Neural cell (in vitro differentiated cells): ENCODE data around the gene PLCL2. TPM values are rescaled to one million over a fixed set of nuclear protein-coding genes. Genes with fewer than 3 reads are reported as not detected.

Source experiments
- H2AFZ ChIP-seq: fragments of 200-600, 300-800 bp; sonication (generic), shearing (Covaris generic); 2 replicates; pipeline ENCODE4 v1.6.0; 2014; ENCODE audit warnings: low read depth, mild to moderate bottlenecking, antibody characterized with exemption, low read length, moderate library complexity
- H3F3A ChIP-seq: fragments of 200-600 bp; shearing (Covaris generic); 2 replicates; pipeline ENCODE4 v1.6.1; 2016; ENCODE audit warnings: mild to moderate bottlenecking, moderate library complexity, mixed read lengths, antibody characterized with exemption, low read length; ENCODE audit not compliant: insufficient read depth, poor library complexity, severe bottlenecking
- H3K27ac ChIP-seq: fragments of 200-600, 300-800 bp; sonication (generic), shearing (Covaris generic); 2 replicates; pipeline ENCODE4 v1.5.1; 2014; ENCODE audit warnings: mild to moderate bottlenecking, low read length, moderate library complexity
- H3K27me3 ChIP-seq: fragments of 300-800, 200-600 bp; sonication (generic), shearing (Covaris generic); 2 replicates; pipeline ENCODE4 v1.6.0; 2014; ENCODE audit warnings: mild to moderate bottlenecking, low read depth, low read length, moderate library complexity; ENCODE audit not compliant: insufficient read depth
- H3K36me3 ChIP-seq: fragments of 300-800, 200-600 bp; sonication (generic), shearing (Covaris generic); 2 replicates; pipeline ENCODE4 v1.5.1; 2014; ENCODE audit warnings: mild to moderate bottlenecking, antibody characterized with exemption, low read length, moderate library complexity; ENCODE audit not compliant: insufficient read depth
- H3K4me2 ChIP-seq: fragments of 300-800, 200-600 bp; sonication (generic), shearing (Covaris generic); 2 replicates; pipeline ENCODE4 v1.6.0; 2014; ENCODE audit warnings: mild to moderate bottlenecking, low read length
- H3K4me3 ChIP-seq: fragments of 300-800, 200-600 bp; sonication (generic), shearing (Covaris generic); 2 replicates; pipeline ENCODE4 v1.5.1; 2014; ENCODE audit warnings: mild to moderate bottlenecking, low read length, moderate library complexity
- H3K79me2 ChIP-seq: fragments of 200-600 bp; shearing (Covaris generic); replicated peaks from 2 replicates; pipeline ENCODE4 v1.6.0; 2014; ENCODE audit warnings: mild to moderate bottlenecking, low read length, moderate library complexity; ENCODE audit not compliant: insufficient read depth
- H3K9ac ChIP-seq: fragments of 300-800, 200-600 bp; sonication (generic), shearing (Covaris generic); 2 replicates; pipeline ENCODE4 v1.6.1; 2016; ENCODE audit warnings: mild to moderate bottlenecking, low read length, mixed read lengths
- H3K9me2 ChIP-seq: fragments of 200-600 bp; shearing (Covaris generic); 2 replicates; pipeline ENCODE4 v1.6.1; 2016; ENCODE audit warnings: mild to moderate bottlenecking, low read length, mixed read lengths; ENCODE audit not compliant: insufficient read depth
- H3K9me3 ChIP-seq: fragments of 200-600, 300-800 bp; sonication (generic), shearing (Covaris generic); 2 replicates; pipeline ENCODE4 v1.6.1; 2016; ENCODE audit warnings: mild to moderate bottlenecking, mixed run types, low read length, moderate library complexity, mixed read lengths
- H4K20me1 ChIP-seq: fragments of 200-600 bp; shearing (Covaris generic); 2 replicates; pipeline ENCODE4 v1.6.1; 2016; ENCODE audit warnings: mild to moderate bottlenecking, mixed run types; ENCODE audit not compliant: insufficient read depth
- CTCF ChIP-seq: fragments of 450-650 bp; IDR thresholded peaks from 2 replicates; pipeline ENCODE4 v1.5.1; 2014; ENCODE audit warnings: antibody characterized with exemption, mild to moderate bottlenecking, moderate library complexity; ENCODE audit not compliant: poor library complexity, severe bottlenecking
- EP300 ChIP-seq: fragments of 450-650 bp; conservative IDR thresholded peaks from 2 replicates; pipeline ENCODE4 v1.6.1; 2014; ENCODE audit warnings: antibody characterized with exemption, mild to moderate bottlenecking, moderate library complexity; ENCODE audit not compliant: poor library complexity, severe bottlenecking
- EZH2 ChIP-seq: fragments of 200-600, 300-800 bp; shearing (Covaris generic), sonication (generic); IDR thresholded peaks from 2 replicates; pipeline ENCODE4 v1.6.1; 2014; ENCODE audit warnings: antibody characterized with exemption, low read length, borderline replicate concordance, mild to moderate bottlenecking; ENCODE audit not compliant: insufficient read depth, poor library complexity, severe bottlenecking
- MXI1 ChIP-seq: fragments of 450-650 bp; conservative IDR thresholded peaks from 2 replicates; pipeline ENCODE4 v1.6.1; 2014; ENCODE audit warnings: antibody characterized with exemption, mild to moderate bottlenecking; ENCODE audit not compliant: poor library complexity, severe bottlenecking
- POLR2AphosphoS5 ChIP-seq: IDR thresholded peaks from 2 replicates; pipeline ENCODE4 v1.6.1; 2012
- RAD21 ChIP-seq: fragments of 450-650 bp; conservative IDR thresholded peaks from 2 replicates; pipeline ENCODE4 v1.6.1; 2014; ENCODE audit warnings: antibody characterized with exemption, mild to moderate bottlenecking, moderate library complexity
- REST ChIP-seq: IDR thresholded peaks from 2 replicates; pipeline ENCODE4 v1.6.1; 2012; ENCODE audit warnings: borderline replicate concordance
- SMC3 ChIP-seq: fragments of 450-650 bp; conservative IDR thresholded peaks from 2 replicates; pipeline ENCODE4 v1.6.1; 2014; ENCODE audit warnings: antibody characterized with exemption, mild to moderate bottlenecking, moderate library complexity; ENCODE audit not compliant: poor library complexity
- TAF1 ChIP-seq: IDR thresholded peaks from 2 replicates; pipeline ENCODE4 v1.6.1; 2012; ENCODE audit warnings: low read depth
- polyA plus RNA-seq: library from polyadenylated mRNA; depleted of rRNA; stranded (reverse); fragments of >200 nt; gene quantifications from 2 replicates; pipeline ENCODE4 v1.2.3, GENCODE V29; 2014

PLCL2 gene
- polyA plus RNA-seq, 1 donor from 2014 or later, result 69.8 TPM

GRCh38 chr3:17070161-17070959, 185.6 kb downstream of the PLCL2 start:
- no peak overlapping the region for H2AFZ ChIP-seq
- H3K9ac ChIP-seq, result no peak overlapping the region
- H3K4me3 ChIP-seq, result no peak overlapping the region

GRCh38 chr3:17074559-17074958, 189.8 kb downstream of the PLCL2 start:
- H3K9ac ChIP-seq, result no peak overlapping the region
- H2AFZ ChIP-seq, result no peak overlapping the region
- H3K4me2 ChIP-seq, result no peak overlapping the region
- TF ChIP-seq REST (no peak), EZH2 (no peak), CTCF (no peak), EP300 (no peak), TAF1 (no peak), MXI1 (no peak), RAD21 (no peak), SMC3 (no peak), POLR2AphosphoS5 (no peak)
- no peaks in the 10 kb centered on the region for H3K9me3 ChIP-seq
- no peaks in the 10 kb centered on the region for H4K20me1 ChIP-seq
- no peaks in the 10 kb centered on the region for H3F3A ChIP-seq
- H3K79me2 ChIP-seq, result no peaks in the 10 kb centered on the region
- H3K4me3 ChIP-seq, result no peak overlapping the region
- H3K9me2 ChIP-seq, result no peaks in the 10 kb centered on the region
- H3K36me3 ChIP-seq, result peaks cover 9% of the 10 kb centered on the region
- no peaks in the 10 kb centered on the region for H3K27me3 ChIP-seq
- no peak overlapping the region for H3K27ac ChIP-seq

More at GRCh38 chr3:17070161-17070959, 185.6 kb downstream of the PLCL2 start:
- Histone ChIP-seq H4K20me1 (no peaks in the 10 kb centered on the region), H3K79me2 (no peaks in the 10 kb centered on the region), H3F3A (no peaks in the 10 kb centered on the region), H3K4me2 (no peak overlapping the region), H3K9me3 (no peaks in the 10 kb centered on the region), H3K9me2 (no peaks in the 10 kb centered on the region), H3K36me3 (peaks cover 4% of the 10 kb centered on the region), H3K27me3 (no peaks in the 10 kb centered on the region), H3K27ac (no peak overlapping the region)
- TF ChIP-seq EZH2, result no peak
- TF ChIP-seq CTCF, result no peak
- no peak for TF ChIP-seq RAD21
- no peak for TF ChIP-seq SMC3
